Measurements from ENCODE around the gene PGAM1. TPM values are rescaled to one million over a fixed set of nuclear protein-coding genes. Genes with fewer than 3 reads are reported as not detected.

The PGAM1 gene
- total and polyA plus RNA-seq, 9 of the 15 experiments (the other 6 are each of a cell fraction or from before 2014, with no cell fraction given) = 40.3 to 559 (median 269) TPM

DNA sequence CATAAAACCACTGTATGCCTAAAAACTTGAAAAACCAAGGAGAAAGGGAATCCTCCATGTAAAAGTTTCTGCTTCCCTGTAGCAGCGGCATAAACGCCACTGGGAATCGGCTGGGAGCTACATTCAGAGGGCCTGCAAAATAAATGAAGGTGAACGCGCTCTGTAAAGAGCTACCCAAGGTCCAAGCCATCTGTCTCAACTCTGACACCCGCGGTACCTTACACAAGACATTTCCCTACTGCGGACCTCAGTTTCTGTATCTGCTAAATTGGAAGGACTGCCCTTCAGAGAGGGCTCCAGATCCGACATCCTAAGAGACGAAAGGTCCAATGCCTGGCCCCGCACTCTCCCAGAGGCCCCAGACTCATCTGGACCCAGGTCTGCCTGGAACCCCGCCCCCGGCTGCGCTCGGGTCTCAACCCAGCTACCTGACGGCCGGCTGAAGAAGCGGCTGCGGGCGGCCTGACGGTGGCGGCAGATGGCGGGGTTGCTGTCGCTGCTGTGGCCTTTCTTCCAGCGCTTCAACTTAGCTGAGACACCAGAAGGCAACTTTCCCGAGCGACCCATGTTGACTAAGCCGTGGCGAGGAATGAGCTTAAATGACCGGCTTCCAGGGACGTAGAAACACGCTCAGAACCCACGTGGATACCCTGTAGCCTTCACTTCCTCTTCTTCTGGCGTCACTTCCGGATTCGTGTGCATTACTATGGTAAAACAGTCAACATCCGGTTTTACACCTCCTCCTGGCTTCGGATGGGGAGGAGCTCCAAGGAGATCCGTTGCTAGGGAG lies 25.1 kb upstream of the PGAM1 start, which contains the start of gene RRP12 (continued):
- TF ChIP-seq, protein P1, sequence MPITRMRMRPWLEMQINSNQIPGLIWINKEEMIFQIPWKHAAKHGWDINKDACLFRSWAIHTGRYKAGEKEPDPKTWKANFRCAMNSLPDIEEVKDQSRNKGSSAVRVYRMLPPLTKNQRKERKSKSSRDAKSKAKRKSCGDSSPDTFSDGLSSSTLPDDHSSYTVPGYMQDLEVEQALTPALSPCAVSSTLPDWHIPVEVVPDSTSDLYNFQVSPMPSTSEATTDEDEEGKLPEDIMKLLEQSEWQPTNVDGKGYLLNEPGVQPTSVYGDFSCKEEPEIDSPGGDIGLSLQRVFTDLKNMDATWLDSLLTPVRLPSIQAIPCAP (CRISPR knock-in tag; IDR thresholded peaks at IDR 0.05; ENCODE audit: borderline replicate concordance) = no peak
- TF ChIP-seq SAFB (IDR thresholded peaks at IDR 0.05; ENCODE audit: borderline replicate concordance, low read depth, low read length) (no peak), KDM5B (IDR thresholded peaks at IDR 0.05; ENCODE audit: insufficient replicate concordance, low read depth, low read length) (peak; percentile 21), CHAMP1 (IDR thresholded peaks at IDR 0.05) (no peak), SRSF7 (optimal IDR thresholded peaks at IDR 0.05; ENCODE audit: low read depth, low read length) (no peak), RBM15 (IDR thresholded peaks at IDR 0.05; ENCODE audit: insufficient read depth, low read length) (no peak), ZNF518B (CRISPR knock-in tag; IDR thresholded peaks at IDR 0.05) (no peak), ATF4 (CRISPR knock-in tag; IDR thresholded peaks at IDR 0.05) (no peak), SIRT6 (IDR thresholded peaks at IDR 0.05; ENCODE audit: low read depth, low read length) (no peak), HNRNPH1 (optimal IDR thresholded peaks at IDR 0.05; ENCODE audit: low read depth, low read length) (no peak), POLR2A (conservative IDR thresholded peaks at IDR 0.05) (peak; percentile 72), SOX6 (IDR thresholded peaks at IDR 0.05) (no peak), CXXC5 (CRISPR knock-in tag; IDR thresholded peaks at IDR 0.05) (peak; percentile 46), SMAD2 (IDR thresholded peaks at IDR 0.05; ENCODE audit: low read depth, low read length) (no peak)
- TF ChIP-seq, protein P2, sequence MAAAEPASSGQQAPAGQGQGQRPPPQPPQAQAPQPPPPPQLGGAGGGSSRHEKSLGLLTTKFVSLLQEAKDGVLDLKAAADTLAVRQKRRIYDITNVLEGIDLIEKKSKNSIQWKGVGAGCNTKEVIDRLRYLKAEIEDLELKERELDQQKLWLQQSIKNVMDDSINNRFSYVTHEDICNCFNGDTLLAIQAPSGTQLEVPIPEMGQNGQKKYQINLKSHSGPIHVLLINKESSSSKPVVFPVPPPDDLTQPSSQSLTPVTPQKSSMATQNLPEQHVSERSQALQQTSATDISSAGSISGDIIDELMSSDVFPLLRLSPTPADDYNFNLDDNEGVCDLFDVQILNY (CRISPR knock-in tag; IDR thresholded peaks at IDR 0.05) = 0 out of 2 replicates have a peak, but pooled peaks have one; percentile 17
- TF ChIP-seq, protein P3, sequence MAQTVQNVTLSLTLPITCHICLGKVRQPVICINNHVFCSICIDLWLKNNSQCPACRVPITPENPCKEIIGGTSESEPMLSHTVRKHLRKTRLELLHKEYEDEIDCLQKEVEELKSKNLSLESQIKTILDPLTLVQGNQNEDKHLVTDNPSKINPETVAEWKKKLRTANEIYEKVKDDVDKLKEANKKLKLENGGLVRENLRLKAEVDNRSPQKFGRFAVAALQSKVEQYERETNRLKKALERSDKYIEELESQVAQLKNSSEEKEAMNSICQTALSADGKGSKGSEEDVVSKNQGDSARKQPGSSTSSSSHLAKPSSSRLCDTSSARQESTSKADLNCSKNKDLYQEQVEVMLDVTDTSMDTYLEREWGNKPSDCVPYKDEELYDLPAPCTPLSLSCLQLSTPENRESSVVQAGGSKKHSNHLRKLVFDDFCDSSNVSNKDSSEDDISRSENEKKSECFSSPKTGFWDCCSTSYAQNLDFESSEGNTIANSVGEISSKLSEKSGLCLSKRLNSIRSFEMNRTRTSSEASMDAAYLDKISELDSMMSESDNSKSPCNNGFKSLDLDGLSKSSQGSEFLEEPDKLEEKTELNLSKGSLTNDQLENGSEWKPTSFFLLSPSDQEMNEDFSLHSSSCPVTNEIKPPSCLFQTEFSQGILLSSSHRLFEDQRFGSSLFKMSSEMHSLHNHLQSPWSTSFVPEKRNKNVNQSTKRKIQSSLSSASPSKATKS (CRISPR knock-in tag; IDR thresholded peaks at IDR 0.05) = no peak

Data from K562 (cell line).